IMR-90 (cell line): ENCODE data around the gene TMEM252. TPM values are rescaled to one million over a fixed set of nuclear protein-coding genes. Genes with fewer than 3 reads are reported as not detected.

Source experiments
- ATAC-seq: fragments of 200-7000 bp; cut with Tn5 transposase; 2 replicates; pipeline ENCODE4 v1.9.1; 2020; ENCODE audit warnings: low read depth, mild to moderate bottlenecking, moderate library complexity
- BruUV-seq: library from RNA; stranded (reverse); fragments of 400-500 nt; replicated peaks from 2 replicates; lab custom pipeline; 2021; lab: Mats Ljungman, UMichigan
- CTCF ChIA-PET: fragments of 300-600 bp; formaldehyde crosslinking; extraction: SDS; loops from one replicate; lab custom pipeline; 2021; ENCODE audit warnings: antibody characterized with exemption; lab: Yijun Ruan, JAX
- POLR2A ChIA-PET: fragments of 300-600 bp; sonication (Branson Sonifier 250); formaldehyde crosslinking; loops from one replicate; lab custom pipeline; 2022; ENCODE audit warnings: antibody characterized with exemption; ENCODE audit not compliant: unreplicated experiment; lab: Charles Lee
- DNase-seq: peaks from one replicate; pipeline ENCODE4 v3.0.0; 2013
- H2AFZ ChIP-seq: replicated peaks from 2 replicates; pipeline ENCODE3; 2013; ENCODE audit warnings: low read length, mild to moderate bottlenecking; ENCODE audit not compliant: poor library complexity
- H2AK5ac ChIP-seq: 2 replicates; pipeline ENCODE4 v1.6.1; 2013; ENCODE audit warnings: low read depth, low read length, inconsistent platforms
- H2AK9ac ChIP-seq: replicated peaks from 2 replicates; pipeline ENCODE3; 2013; ENCODE audit warnings: mild to moderate bottlenecking, low read depth, low read length, moderate library complexity; ENCODE audit not compliant: poor library complexity
- H2BK120ac ChIP-seq: 2 replicates; pipeline ENCODE4 v1.6.1; 2013; ENCODE audit warnings: low read depth, low read length, inconsistent platforms
- H2BK15ac ChIP-seq: 3 replicates; pipeline ENCODE4 v1.6.1; 2013; ENCODE audit warnings: low read depth, low read length, inconsistent platforms
- H2BK20ac ChIP-seq: 2 replicates; pipeline ENCODE4 v1.6.1; 2013; ENCODE audit warnings: low read depth, mild to moderate bottlenecking, inconsistent platforms, low read length, moderate library complexity
- H2BK5ac ChIP-seq: 2 replicates; pipeline ENCODE4 v1.6.1; 2013; ENCODE audit warnings: mild to moderate bottlenecking, low read depth, low read length, inconsistent platforms; ENCODE audit not compliant: poor library complexity, severe bottlenecking
- H3K14ac ChIP-seq: replicated peaks from 2 replicates; pipeline ENCODE4 v1.6.1; 2013; ENCODE audit warnings: low read depth, low read length, inconsistent platforms
- H3K18ac ChIP-seq: 2 replicates; pipeline ENCODE4 v1.6.1; 2013; ENCODE audit warnings: low read depth, low read length, control low read depth
- H3K23ac ChIP-seq: 2 replicates; pipeline ENCODE4 v1.6.1; 2013; ENCODE audit warnings: low read depth, low read length, inconsistent platforms
- H3K27ac ChIP-seq: 2 replicates; pipeline ENCODE4 v1.5.1; 2013; ENCODE audit warnings: mild to moderate bottlenecking, control low read depth, low read length; ENCODE audit not compliant: insufficient read depth
- H3K27me3 ChIP-seq: 2 replicates; pipeline ENCODE4 v1.6.1; 2013; ENCODE audit warnings: low read length; ENCODE audit not compliant: control insufficient read depth, insufficient read depth
- H3K36me3 ChIP-seq: 2 replicates; pipeline ENCODE4 v1.6.1; 2013; ENCODE audit warnings: low read length, mixed read lengths; ENCODE audit not compliant: control insufficient read depth, insufficient read depth
- H3K4ac ChIP-seq: 2 replicates; pipeline ENCODE4 v1.6.1; 2013; ENCODE audit warnings: low read depth, low read length, inconsistent platforms
- H3K4me1 ChIP-seq: 2 replicates; pipeline ENCODE4 v1.6.1; 2013; ENCODE audit warnings: low read length, mixed read lengths; ENCODE audit not compliant: control insufficient read depth, insufficient read depth
- H3K4me2 ChIP-seq: 2 replicates; pipeline ENCODE4 v1.6.1; 2013; ENCODE audit warnings: low read depth, mild to moderate bottlenecking, control low read depth, low read length, moderate library complexity
- H3K4me3 ChIP-seq: 2 replicates; pipeline ENCODE4 v1.5.1; 2013; ENCODE audit warnings: low read depth, mild to moderate bottlenecking, control low read depth, low read length, moderate library complexity; ENCODE audit not compliant: insufficient read depth
- H3K56ac ChIP-seq: 2 replicates; pipeline ENCODE4 v1.6.1; 2013; ENCODE audit warnings: low read length, inconsistent platforms; ENCODE audit not compliant: insufficient read depth; ENCODE audit errors: extremely low read depth
- H3K79me1 ChIP-seq, 2 experiments: 2 replicates each; pipeline ENCODE4 v1.6.1; 2013; ENCODE audit warnings: low read length in 2 of 2, inconsistent platforms in 1 of 2, low read depth in 1 of 2
- H3K9ac ChIP-seq: 2 replicates; pipeline ENCODE4 v1.6.1; 2013; ENCODE audit warnings: low read depth, low read length, control low read depth
- H3K9me1 ChIP-seq: 2 replicates; pipeline ENCODE4 v1.6.1; 2013; ENCODE audit warnings: low read length, inconsistent platforms; ENCODE audit not compliant: insufficient read depth
- H3K9me3 ChIP-seq: 2 replicates; pipeline ENCODE4 v1.6.1; 2013; ENCODE audit warnings: low read length; ENCODE audit not compliant: control insufficient read depth, insufficient read depth
- H4K20me1 ChIP-seq: 2 replicates; pipeline ENCODE4 v1.6.1; 2013; ENCODE audit warnings: low read length, inconsistent platforms; ENCODE audit not compliant: insufficient read depth
- H4K5ac ChIP-seq: 2 replicates; pipeline ENCODE4 v1.6.1; 2013; ENCODE audit warnings: mild to moderate bottlenecking, low read depth, low read length, control low read depth
- H4K8ac ChIP-seq, 2 experiments: 2 replicates each; pipeline ENCODE4 v1.6.1; 2013; ENCODE audit warnings: low read depth in 2 of 2, low read length in 2 of 2, control low read depth in 1 of 2, inconsistent platforms in 1 of 2
- H4K91ac ChIP-seq: 2 replicates; pipeline ENCODE4 v1.6.1; 2013; ENCODE audit warnings: low read depth, low read length, inconsistent platforms; ENCODE audit not compliant: insufficient read depth
- BHLHE40 ChIP-seq: fragments of 150-350 bp; IDR thresholded peaks from 2 replicates; pipeline ENCODE4 v1.6.1; 2016; ENCODE audit warnings: mild to moderate bottlenecking, low read depth, low read length
- CEBPB ChIP-seq: IDR thresholded peaks from 2 replicates; pipeline ENCODE4 v1.6.1; 2012; ENCODE audit warnings: low read depth, low read length, improper control_type of control experiment
- CHD1 ChIP-seq: IDR thresholded peaks from 2 replicates; pipeline ENCODE4 v1.6.1; 2012; ENCODE audit warnings: low read depth, low read length, improper control_type of control experiment
- CTCF ChIP-seq: conservative IDR thresholded peaks from 2 replicates; pipeline ENCODE4 v1.5.1; 2012; ENCODE audit warnings: mild to moderate bottlenecking, low read depth, low read length, improper control_type of control experiment
- ELK1 ChIP-seq: fragments of 150-350 bp; IDR thresholded peaks from 2 replicates; pipeline ENCODE4 v1.6.1; 2016; ENCODE audit warnings: low read depth, mild to moderate bottlenecking, low read length, moderate library complexity, borderline replicate concordance
- FOS ChIP-seq: fragments of 150-350 bp; IDR thresholded peaks from 2 replicates; pipeline ENCODE4 v1.6.1; 2016; ENCODE audit warnings: low read depth, low read length
- MAFK ChIP-seq: IDR thresholded peaks from 2 replicates; pipeline ENCODE4 v1.6.1; 2012; ENCODE audit warnings: low read depth, low read length, improper control_type of control experiment
- MAZ ChIP-seq: IDR thresholded peaks from 2 replicates; pipeline ENCODE4 v1.6.1; 2012; ENCODE audit warnings: low read depth, mild to moderate bottlenecking, low read length, improper control_type of control experiment, moderate library complexity, borderline replicate concordance
- MXI1 ChIP-seq: IDR thresholded peaks from 2 replicates; pipeline ENCODE4 v1.6.1; 2012; ENCODE audit warnings: low read depth, mild to moderate bottlenecking, low read length, moderate library complexity, borderline replicate concordance
- NFE2L2 ChIP-seq: fragments of 150-350 bp; IDR thresholded peaks from 2 replicates; pipeline ENCODE4 v1.6.1; 2016; ENCODE audit warnings: low read depth, mild to moderate bottlenecking, low read length
- POLR2A ChIP-seq: IDR thresholded peaks from 2 replicates; pipeline ENCODE4 v1.6.1; 2012; ENCODE audit warnings: mild to moderate bottlenecking, low read depth, low read length
- RAD21 ChIP-seq: IDR thresholded peaks from 2 replicates; pipeline ENCODE4 v1.6.1; 2012; ENCODE audit warnings: low read length, improper control_type of control experiment
- RCOR1 ChIP-seq: IDR thresholded peaks from 2 replicates; pipeline ENCODE4 v1.6.1; 2012; ENCODE audit warnings: mild to moderate bottlenecking, low read length, improper control_type of control experiment; ENCODE audit not compliant: insufficient replicate concordance
- RFX5 ChIP-seq: IDR thresholded peaks from 2 replicates; pipeline ENCODE4 v1.8.0; 2012; ENCODE audit warnings: low read depth, mild to moderate bottlenecking, low read length, moderate library complexity
- SMC3 ChIP-seq: fragments of 150-350 bp; IDR thresholded peaks from 2 replicates; pipeline ENCODE4 v1.6.1; 2016; ENCODE audit warnings: low read depth, mild to moderate bottlenecking, antibody characterized with exemption, low read length, moderate library complexity
- USF2 ChIP-seq: fragments of 150-350 bp; IDR thresholded peaks from 2 replicates; pipeline ENCODE4 v1.6.1; 2017; ENCODE audit warnings: mild to moderate bottlenecking, antibody characterized with exemption, low read length, low read depth
- WGBS, 2 experiments: methylation state at CpG; one replicate each; pipeline versions ENCODE4 v1.1.5 to v1.1.7; 2013; ENCODE audit warnings: missing lambda C conversion rate in 2 of 2; ENCODE audit not compliant: insufficient read length in 1 of 2; ENCODE audit errors: extremely low coverage in 2 of 2; 5-methylcytosine and 5-hydroxymethylcytosine counted together
- dilution Hi-C: fragments of 300-500 bp; cut with HindIII; formaldehyde crosslinking; loops from one replicate; pipeline ENCODE4 v1.14.3; 2018; ENCODE audit warnings: low sequenced_read_pairs; ENCODE audit not compliant: unreplicated experiment
- in situ Hi-C: fragments of 300-500 bp; cut with MboI; formaldehyde crosslinking; loops from 3 replicates; pipeline ENCODE4 v1.14.3; 2019; ENCODE audit warnings: low sequenced_read_pairs, inconsistent platforms, mixed read lengths
- intact Hi-C: fragments of 100-400 bp; cut with micrococcal nuclease; formaldehyde crosslinking; loops from 2 replicates; pipeline ENCODE4 v1.10.0; 2022
- polyA plus RNA-seq, 3 experiments: library from polyadenylated mRNA; depleted of rRNA; stranded (reverse); fragments of >200 nt; gene quantifications; 2 replicates each; pipeline ENCODE4 v1.2.3, GENCODE V29; 2012; ENCODE audit warnings: low replicate concordance in 1 of 3
- total RNA-seq: library from RNA; depleted of rRNA; stranded (reverse); fragments of >200 nt; gene quantifications from 2 replicates; pipeline ENCODE4 v1.2.3, GENCODE V29; 2012

Gene TMEM252
- total and polyA plus RNA-seq, 2 of the 4 experiments (the other 2 are of a cell fraction): not detected

GRCh38 chr9:68513981-68514380, 26.7 kb downstream of the TMEM252 start:
- intact Hi-C loops (no loop called here), dilution Hi-C loops (no loop called here), in situ Hi-C loops (no loop called here)
- Histone ChIP-seq H3K36me3 (no peaks in the 10 kb centered on the region), H3K27ac (no peak overlapping the region), H2BK120ac (no peak overlapping the region), H3K23ac (no peak overlapping the region), H3K27me3 (no peaks in the 10 kb centered on the region), H4K20me1 (no peaks in the 10 kb centered on the region), H2BK20ac (no peak overlapping the region), H3K4ac (no peak overlapping the region), H3K9ac (no peak overlapping the region), H4K8ac (no peak overlapping the region), H3K4me1 (peaks cover 2% of the 10 kb centered on the region), H3K9me1 (no peaks in the 10 kb centered on the region), H4K5ac (no peak overlapping the region), H3K4me3 (no peak overlapping the region), H2AFZ (no peak overlapping the region), H2AK9ac (no peak overlapping the region), H3K9me3 (peaks cover 3% of the 10 kb centered on the region; the same call in 1 of the 2 replicates), H3K79me1 (no peaks in the 10 kb centered on the region), H3K18ac (no peak overlapping the region), H2BK5ac (no peak overlapping the region), H3K4me2 (no peak overlapping the region), H3K56ac (no peak overlapping the region), H2BK15ac (no peak overlapping the region), H3K14ac (no peak overlapping the region), H2AK5ac (no peak overlapping the region), H4K91ac (no peak overlapping the region)
- ATAC-seq (no peak), DNase-seq (no peak)
- no CpG with 5 or more reads among the region's 4 CpGs for WGBS, 2 experiments
- ChIA-PET POLR2A (no interaction called here), CTCF (no interaction called here)
- no TSS peak for BruUV-seq
- TF ChIP-seq MAFK (no peak), BHLHE40 (no peak), CHD1 (no peak), POLR2A (no peak), CEBPB (no peak), MAZ (no peak), RCOR1 (no peak), SMC3 (no peak), NFE2L2 (no peak), RFX5 (no peak), ELK1 (no peak), USF2 (no peak), CTCF (no peak), RAD21 (no peak), FOS (no peak), MXI1 (no peak)
